ENCODE results near the gene PHF12.
A peak's percentile ranks its signal among the peaks of the same experiment; 100 is the strongest.
"Not testable (repeated sequence)": the region's sequence is repeated elsewhere in the genome, so short reads cannot be mapped to it uniquely, and the experiment has no call there.

Gene PHF12

DNA sequence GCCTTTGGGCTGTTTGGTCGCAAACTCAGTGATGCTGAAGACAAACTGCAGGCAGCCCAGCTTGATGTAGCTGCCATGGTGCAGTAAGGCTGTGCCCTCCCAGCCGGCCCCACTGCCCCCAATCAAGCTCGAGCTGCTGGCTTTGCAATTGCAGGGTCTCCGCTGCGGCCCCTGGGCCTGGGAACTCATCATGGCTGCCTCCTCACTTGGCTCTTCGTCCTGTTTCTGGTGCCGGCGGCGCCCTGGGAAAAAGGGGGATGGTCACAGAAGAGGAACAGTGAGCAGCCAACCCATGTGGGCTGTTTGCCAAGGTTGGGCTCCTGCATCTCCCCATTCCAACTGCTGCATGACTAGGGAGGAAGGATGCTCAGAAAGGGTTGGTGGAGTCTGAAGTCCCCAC is 45.0 kb downstream of the PHF12 start:
- no peak for DNase-seq (ENCODE audit: low read depth)
- H3K4me3 ChIP-seq (replicated peaks; ENCODE audit: low read depth, low read length), result no peak overlapping the region
- no peak for TF ChIP-seq CTCF (IDR thresholded peaks at IDR 0.05; ENCODE audit: low read length, missing control alignments)

DNA sequence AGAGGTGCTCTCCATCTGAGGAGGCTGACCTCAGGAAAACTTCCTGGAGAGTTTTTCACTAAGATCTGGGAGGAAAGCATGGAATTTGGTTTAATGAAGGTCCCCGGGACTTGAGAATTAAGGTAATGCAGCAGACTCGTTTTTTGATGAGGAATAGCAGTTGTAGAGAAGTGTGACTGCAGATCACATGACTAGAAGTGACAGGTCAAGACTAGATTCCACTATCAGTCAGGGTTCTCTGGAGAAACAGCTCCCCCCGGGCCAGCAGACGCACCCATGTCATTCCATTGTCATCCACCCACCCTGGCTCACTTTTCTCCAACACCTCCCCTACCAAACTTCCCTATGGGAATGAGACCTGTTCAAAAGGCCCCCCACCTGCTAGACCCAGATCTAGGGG is 46.5 kb downstream of the PHF12 start:
- no peak overlapping the region for H3K4me3 ChIP-seq (replicated peaks; ENCODE audit: low read depth, low read length)
- no peak for TF ChIP-seq CTCF (IDR thresholded peaks at IDR 0.05; ENCODE audit: low read length, missing control alignments)
- no peak for DNase-seq (ENCODE audit: low read depth)

- not testable (repeated sequence) for DNase-seq (ENCODE audit: low read depth); H3K4me3 ChIP-seq (replicated peaks; ENCODE audit: low read depth, low read length)
Observed at GRCh38 chr17:28903546-28903841, 47.8 kb downstream of the PHF12 start.

GRCh38 chr17:28902819-28903545 is 48.3 kb downstream of the PHF12 start, which contains the start of gene DHRS13:
TSS of gene DHRS13 (minus strand) at chr17:28903079. CDS start at chr17:28902944, 135 bp downstream.
- TF ChIP-seq CTCF (IDR thresholded peaks at IDR 0.05; ENCODE audit: low read length, missing control alignments), result peak; percentile 46
- H3K4me3 ChIP-seq (replicated peaks; ENCODE audit: low read depth, low read length), result peak within 1 kb of the TSS; percentile 59
- DNase-seq (ENCODE audit: low read depth), result peak; percentile 88

- peak overlapping the region; percentile 59 for H3K4me3 ChIP-seq (replicated peaks; ENCODE audit: low read depth, low read length)
- no peak for TF ChIP-seq CTCF (IDR thresholded peaks at IDR 0.05; ENCODE audit: low read length, missing control alignments)
- no peak for DNase-seq (ENCODE audit: low read depth)
Observed at GRCh38 chr17:28901866-28902818, 49.2 kb downstream of the PHF12 start.

- no peak for DNase-seq (ENCODE audit: low read depth)
- no peak overlapping the region for H3K4me3 ChIP-seq (replicated peaks; ENCODE audit: low read depth, low read length)
- TF ChIP-seq CTCF (IDR thresholded peaks at IDR 0.05; ENCODE audit: low read length, missing control alignments), result no peak
Observed at GRCh38 chr17:28900986-28901726, 50.2 kb downstream of the PHF12 start.

All from fibroblast of pulmonary artery (primary cell).